Measurements from ENCODE around the gene AK6. TPM values are rescaled to one million over a fixed set of nuclear protein-coding genes. Genes with fewer than 3 reads are reported as not detected.

The AK6 gene
- total RNA-seq (ENCODE audit: low replicate concordance), result 29.9 and 30.8 TPM in 2 replicates
- long read RNA-seq, transcript AK6-202 (5 exons, 1,648 nt), result major isoform, 29 of 44 reads
- long read RNA-seq, partial matches to known transcripts, result 5 of 44 reads
- long read RNA-seq, other reads (novel, unspliced or antisense), result 6 of 44 reads

GRCh38 chr5:69369340-69370121 lies at the start of gene AK6, which contains the start of the genes RAD17 and TAF9:
Gene AK6 (minus strand): TSS chr5:69369520. CDS start chr5:69369490, 30 bp downstream.
Gene RAD17 (plus strand): TSS chr5:69369818. CDS start chr5:69372209, 2,391 bp downstream.
Gene TAF9 (minus strand): TSS chr5:69369520. CDS start chr5:69365737, 3,783 bp downstream.
- peak within 1 kb of the TSS; percentile 98 for H3K4me3 Mint-ChIP-seq
- no peaks in the 10 kb centered on the region for H3K27me3 Mint-ChIP-seq
- H3K9me3 Mint-ChIP-seq, result no peaks in the 10 kb centered on the region
- H3K36me3 Mint-ChIP-seq, result peaks cover 17% of the 10 kb centered on the region
- TF ChIP-seq CTCF (conservative IDR thresholded peaks at IDR 0.05), result peak; percentile 29
- peak; percentile 91 for DNase-seq (ENCODE audit: extremely low spot score, unreplicated experiment)
- H3K27ac Mint-ChIP-seq, result peak within 1 kb of the TSS; percentile 98
- H3K4me1 Mint-ChIP-seq (ENCODE audit: unreplicated experiment), result peaks cover 24% of the 10 kb centered on the region

- H3K36me3 Mint-ChIP-seq, result peaks cover 47% of the 10 kb centered on the region
- peaks cover 20% of the 10 kb centered on the region for H3K27me3 Mint-ChIP-seq
- H3K9me3 Mint-ChIP-seq, result no peaks in the 10 kb centered on the region
- peak overlapping the region; percentile 34 for H3K27ac Mint-ChIP-seq
- peaks cover 16% of the 10 kb centered on the region for H3K4me1 Mint-ChIP-seq (ENCODE audit: unreplicated experiment)
- H3K4me3 Mint-ChIP-seq, result peak overlapping the region; percentile 51
- TF ChIP-seq CTCF (conservative IDR thresholded peaks at IDR 0.05), result no peak
- DNase-seq (ENCODE audit: extremely low spot score, unreplicated experiment), result no peak
These were observed 49.2 kb upstream of the AK6 start for GRCh38 chr5:69418554-69418953.

GRCh38 chr5:69416699-69417098 lies 47.4 kb upstream of the AK6 start:
- peak overlapping the region; percentile 90 for H3K4me3 Mint-ChIP-seq
- H3K27ac Mint-ChIP-seq, result peak overlapping the region; percentile 97
- no peak for DNase-seq (ENCODE audit: extremely low spot score, unreplicated experiment)
- H3K9me3 Mint-ChIP-seq, result no peaks in the 10 kb centered on the region
- TF ChIP-seq CTCF (conservative IDR thresholded peaks at IDR 0.05), result no peak
- H3K36me3 Mint-ChIP-seq, result peaks cover 45% of the 10 kb centered on the region
- peaks cover 16% of the 10 kb centered on the region for H3K4me1 Mint-ChIP-seq (ENCODE audit: unreplicated experiment)
- H3K27me3 Mint-ChIP-seq, result peaks cover 20% of the 10 kb centered on the region

DNA sequence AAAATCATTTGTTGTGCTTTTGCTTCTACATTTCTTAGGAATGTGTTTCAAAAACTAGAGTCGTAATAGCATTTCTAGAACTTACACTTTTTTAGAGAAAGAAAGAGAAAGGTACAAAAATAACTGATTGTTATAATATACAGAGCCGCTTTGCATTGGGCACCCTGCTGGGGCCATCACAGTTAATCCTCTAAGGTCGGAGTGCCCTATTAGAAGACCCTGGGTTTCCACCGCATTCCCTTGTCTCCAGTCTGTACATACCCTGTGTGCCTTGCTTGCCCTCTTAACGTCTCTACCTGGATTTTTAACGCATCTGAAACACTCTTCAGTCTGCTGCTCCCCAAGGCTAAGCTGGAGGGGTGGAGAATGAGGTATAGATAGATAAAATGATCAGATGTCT lies 46.9 kb upstream of the AK6 start:
- Mint-ChIP-seq H3K27me3 (peaks cover 20% of the 10 kb centered on the region), H3K4me1 (ENCODE audit: unreplicated experiment) (peaks cover 16% of the 10 kb centered on the region), H3K9me3 (no peaks in the 10 kb centered on the region), H3K4me3 (peak overlapping the region; percentile 90), H3K27ac (peak overlapping the region; percentile 97), H3K36me3 (peaks cover 50% of the 10 kb centered on the region)
- TF ChIP-seq CTCF (conservative IDR thresholded peaks at IDR 0.05), result no peak
- DNase-seq (ENCODE audit: extremely low spot score, unreplicated experiment), result peak; percentile 16

DNA sequence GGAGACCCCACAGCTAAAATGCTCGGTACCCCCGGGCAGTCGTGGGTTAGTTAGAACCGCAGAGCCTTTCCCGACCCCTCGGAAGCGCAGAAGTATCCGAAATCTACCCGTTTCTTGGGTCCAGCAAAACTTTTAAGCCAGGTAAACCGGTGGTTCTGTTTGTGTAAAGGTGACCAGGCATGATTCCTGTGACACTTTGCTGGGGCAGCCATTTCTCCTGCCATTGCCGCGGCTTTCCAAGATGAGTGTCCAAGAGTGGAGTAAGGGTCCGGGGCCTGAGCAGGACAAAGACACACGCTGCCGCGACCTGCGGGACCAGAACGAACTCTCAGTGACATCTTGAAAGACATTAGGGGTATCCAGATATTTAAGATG lies 46.3 kb upstream of the AK6 start:
- peaks cover 16% of the 10 kb centered on the region for H3K4me1 Mint-ChIP-seq (ENCODE audit: unreplicated experiment)
- DNase-seq (ENCODE audit: extremely low spot score, unreplicated experiment), result no peak
- H3K36me3 Mint-ChIP-seq, result peaks cover 48% of the 10 kb centered on the region
- H3K9me3 Mint-ChIP-seq, result no peaks in the 10 kb centered on the region
- peak overlapping the region; percentile 90 for H3K4me3 Mint-ChIP-seq
- H3K27ac Mint-ChIP-seq, result peak overlapping the region; percentile 97
- no peak for TF ChIP-seq CTCF (conservative IDR thresholded peaks at IDR 0.05)
- peaks cover 20% of the 10 kb centered on the region for H3K27me3 Mint-ChIP-seq
